Cardiac fibroblast (primary cell): ENCODE results near the gene ETV1.

Experiments
- DNase-seq, 2 donors: peaks; one replicate each; pipeline versions ENCODE4 v3.0.0 to v3.0.0-alpha.2; 2010; ENCODE audit warnings: low read depth in 2 of 2
- H3K4me3 ChIP-seq, 2 donors: replicated peaks in 1 of 2; 1 replicate in 1 of 2; 2 replicates in 1 of 2; pipeline ENCODE4 v1.5.1; 2011; ENCODE audit warnings: low read depth in 2 of 2, low read length in 2 of 2, mild to moderate bottlenecking in 2 of 2, moderate library complexity in 1 of 2
- TF ChIP-seq, protein P1 (sequence below): IDR thresholded peaks from one replicate; pipeline ENCODE4 v1.5.1; 2011; ENCODE audit warnings: low read depth, mild to moderate bottlenecking, low read length, inconsistent platforms

ETV1 gene

DNA sequence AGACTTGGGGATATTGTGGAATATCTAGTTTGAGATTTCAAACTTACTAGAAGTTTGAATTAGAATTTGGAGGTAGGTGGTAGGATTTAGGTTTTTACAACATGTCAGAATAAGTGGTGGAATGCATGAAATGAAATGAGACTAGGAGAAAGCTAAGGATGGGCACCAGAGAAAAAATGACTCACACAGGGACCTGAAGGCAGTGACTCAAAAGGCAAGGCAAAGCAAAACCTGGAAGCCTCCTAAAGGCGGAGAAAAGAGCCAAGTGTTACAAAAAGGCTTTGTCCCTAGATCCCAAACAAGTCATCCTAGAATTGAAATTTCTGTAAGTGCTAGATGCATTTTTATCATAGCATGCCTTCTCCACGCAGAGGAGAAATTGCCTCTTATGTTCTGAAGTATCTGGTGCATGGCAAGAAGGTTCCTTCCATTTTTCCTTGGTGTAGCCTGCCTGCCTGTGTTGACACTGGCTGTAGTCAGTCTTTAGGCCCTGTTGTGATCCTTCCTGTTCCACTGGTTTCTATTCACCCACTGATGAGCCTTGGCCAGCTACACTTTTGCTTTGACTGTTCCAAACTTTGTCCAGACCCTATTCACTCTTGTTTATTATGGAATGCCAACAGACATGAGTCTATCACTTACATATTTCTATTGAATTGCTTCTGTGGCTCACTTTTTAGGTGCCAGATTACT is 109.3 kb downstream of the ETV1 start:
- no peak overlapping the region for H3K4me3 ChIP-seq
- DNase-seq, result peak; percentile 33 to 58
- TF ChIP-seq, protein P1, sequence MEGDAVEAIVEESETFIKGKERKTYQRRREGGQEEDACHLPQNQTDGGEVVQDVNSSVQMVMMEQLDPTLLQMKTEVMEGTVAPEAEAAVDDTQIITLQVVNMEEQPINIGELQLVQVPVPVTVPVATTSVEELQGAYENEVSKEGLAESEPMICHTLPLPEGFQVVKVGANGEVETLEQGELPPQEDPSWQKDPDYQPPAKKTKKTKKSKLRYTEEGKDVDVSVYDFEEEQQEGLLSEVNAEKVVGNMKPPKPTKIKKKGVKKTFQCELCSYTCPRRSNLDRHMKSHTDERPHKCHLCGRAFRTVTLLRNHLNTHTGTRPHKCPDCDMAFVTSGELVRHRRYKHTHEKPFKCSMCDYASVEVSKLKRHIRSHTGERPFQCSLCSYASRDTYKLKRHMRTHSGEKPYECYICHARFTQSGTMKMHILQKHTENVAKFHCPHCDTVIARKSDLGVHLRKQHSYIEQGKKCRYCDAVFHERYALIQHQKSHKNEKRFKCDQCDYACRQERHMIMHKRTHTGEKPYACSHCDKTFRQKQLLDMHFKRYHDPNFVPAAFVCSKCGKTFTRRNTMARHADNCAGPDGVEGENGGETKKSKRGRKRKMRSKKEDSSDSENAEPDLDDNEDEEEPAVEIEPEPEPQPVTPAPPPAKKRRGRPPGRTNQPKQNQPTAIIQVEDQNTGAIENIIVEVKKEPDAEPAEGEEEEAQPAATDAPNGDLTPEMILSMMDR, result no peak

- DNase-seq, result no peak
- no peak overlapping the region for H3K4me3 ChIP-seq
- TF ChIP-seq, protein P1, result no peak
Measured at GRCh38 chr7:13879143-13879542, 110.3 kb downstream of the ETV1 start.

DNA sequence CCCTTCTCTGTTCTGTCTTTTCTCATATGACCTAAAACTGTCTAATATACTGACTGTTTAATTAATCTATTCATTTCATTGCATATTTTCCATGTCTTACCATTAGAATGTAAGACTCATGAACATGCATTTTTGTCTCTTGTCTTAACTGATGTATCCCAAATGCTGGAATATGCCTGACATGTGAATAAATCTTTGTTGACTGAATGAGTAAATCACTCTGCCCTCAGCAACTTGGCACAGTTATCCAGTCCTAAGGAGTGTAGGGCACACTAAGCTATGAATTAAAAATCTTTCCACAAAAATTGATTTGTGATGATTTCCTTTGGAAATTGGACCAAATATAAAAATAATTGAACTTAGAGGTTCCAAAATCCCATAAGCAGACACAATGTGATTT is 111.3 kb downstream of the ETV1 start:
- TF ChIP-seq, protein P1, result no peak
- H3K4me3 ChIP-seq, result no peak overlapping the region
- no peak for DNase-seq

GRCh38 chr7:13875496-13876074 is 113.9 kb downstream of the ETV1 start:
- DNase-seq, result no peak

GRCh38 chr7:13874783-13875182 is 114.7 kb downstream of the ETV1 start:
- DNase-seq, result peak; percentile 65 to 89
- TF ChIP-seq, protein P1, result no peak
- H3K4me3 ChIP-seq, result no peak overlapping the region

More at GRCh38 chr7:13875496-13876074, 113.9 kb downstream of the ETV1 start:
- no peak overlapping the region for H3K4me3 ChIP-seq
- TF ChIP-seq, protein P1, result no peak

- TF ChIP-seq, protein P1, result no peak
- no peak for DNase-seq
- H3K4me3 ChIP-seq, result no peak overlapping the region
Measured at GRCh38 chr7:13872709-13873108, 116.8 kb downstream of the ETV1 start.
